Measurements from ENCODE around the gene NEUROG2. TPM values are rescaled to one million over a fixed set of nuclear protein-coding genes. Genes with fewer than 3 reads are reported as not detected.

The NEUROG2 gene
- not detected in 2 replicates for total RNA-seq

DNA sequence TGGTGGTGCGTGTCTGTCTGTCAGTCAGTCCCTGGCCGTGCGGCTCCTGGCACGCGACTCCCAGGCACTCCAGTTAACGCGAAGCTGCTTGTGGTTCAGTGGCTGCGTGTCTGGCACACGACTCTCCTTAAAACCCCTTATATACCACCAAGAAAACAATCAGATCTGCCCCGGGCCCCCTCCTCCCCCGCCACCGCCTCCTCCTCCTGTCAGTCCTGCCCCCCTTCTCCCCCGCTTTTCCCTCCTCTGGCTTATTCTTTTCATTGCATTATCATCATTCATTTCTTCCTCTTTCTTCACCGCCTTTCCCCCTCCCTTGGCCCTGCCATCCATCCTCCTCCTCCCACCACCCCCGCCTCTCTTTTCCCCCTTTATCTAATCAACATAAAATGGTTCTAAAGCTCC is at the start of gene NEUROG2:
NEUROG2 (minus strand) TSS at position 115 of the 405 bp plus-strand sequence. CDS start 705 bp downstream, outside the sequence.

Other genes starting within 250 kb of the NEUROG2 start
- gene TIFA, start 230.3 kb downstream of the NEUROG2 start, total RNA-seq, result 3.0 and 4.5 TPM in 2 replicates
- gene ALPK1, start 218.8 kb downstream of the NEUROG2 start, total RNA-seq, result 15.1 and 20.1 TPM in 2 replicates
- 7.5 and 10.7 TPM in 2 replicates for gene ZGRF1, start 120.7 kb upstream of the NEUROG2 start, total RNA-seq
- 37.3 and 48.1 TPM in 2 replicates for gene LARP7, start 121.0 kb upstream of the NEUROG2 start, total RNA-seq